GM12873 (cell line): Measurements from ENCODE around the gene KIF5A.

Experiments used
- TF ChIP-seq, protein P1 (sequence below): IDR thresholded peaks from 2 replicates; pipeline ENCODE4 v1.5.1; 2012; ENCODE audit warnings: low read depth, mild to moderate bottlenecking, moderate library complexity, low read length, control low read depth; ENCODE audit not compliant: insufficient read depth; ENCODE audit errors: missing control alignments

The KIF5A gene

GRCh38 chr12:57584690-57585089 lies 34.8 kb downstream of the KIF5A start:
- TF ChIP-seq, protein P1, sequence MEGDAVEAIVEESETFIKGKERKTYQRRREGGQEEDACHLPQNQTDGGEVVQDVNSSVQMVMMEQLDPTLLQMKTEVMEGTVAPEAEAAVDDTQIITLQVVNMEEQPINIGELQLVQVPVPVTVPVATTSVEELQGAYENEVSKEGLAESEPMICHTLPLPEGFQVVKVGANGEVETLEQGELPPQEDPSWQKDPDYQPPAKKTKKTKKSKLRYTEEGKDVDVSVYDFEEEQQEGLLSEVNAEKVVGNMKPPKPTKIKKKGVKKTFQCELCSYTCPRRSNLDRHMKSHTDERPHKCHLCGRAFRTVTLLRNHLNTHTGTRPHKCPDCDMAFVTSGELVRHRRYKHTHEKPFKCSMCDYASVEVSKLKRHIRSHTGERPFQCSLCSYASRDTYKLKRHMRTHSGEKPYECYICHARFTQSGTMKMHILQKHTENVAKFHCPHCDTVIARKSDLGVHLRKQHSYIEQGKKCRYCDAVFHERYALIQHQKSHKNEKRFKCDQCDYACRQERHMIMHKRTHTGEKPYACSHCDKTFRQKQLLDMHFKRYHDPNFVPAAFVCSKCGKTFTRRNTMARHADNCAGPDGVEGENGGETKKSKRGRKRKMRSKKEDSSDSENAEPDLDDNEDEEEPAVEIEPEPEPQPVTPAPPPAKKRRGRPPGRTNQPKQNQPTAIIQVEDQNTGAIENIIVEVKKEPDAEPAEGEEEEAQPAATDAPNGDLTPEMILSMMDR, result no peak

GRCh38 chr12:57585156-57585555 lies 35.3 kb downstream of the KIF5A start:
- TF ChIP-seq, protein P1, result no peak

- TF ChIP-seq, protein P1, result no peak
These were observed 36.3 kb downstream of the KIF5A start for GRCh38 chr12:57586128-57586527.

DNA sequence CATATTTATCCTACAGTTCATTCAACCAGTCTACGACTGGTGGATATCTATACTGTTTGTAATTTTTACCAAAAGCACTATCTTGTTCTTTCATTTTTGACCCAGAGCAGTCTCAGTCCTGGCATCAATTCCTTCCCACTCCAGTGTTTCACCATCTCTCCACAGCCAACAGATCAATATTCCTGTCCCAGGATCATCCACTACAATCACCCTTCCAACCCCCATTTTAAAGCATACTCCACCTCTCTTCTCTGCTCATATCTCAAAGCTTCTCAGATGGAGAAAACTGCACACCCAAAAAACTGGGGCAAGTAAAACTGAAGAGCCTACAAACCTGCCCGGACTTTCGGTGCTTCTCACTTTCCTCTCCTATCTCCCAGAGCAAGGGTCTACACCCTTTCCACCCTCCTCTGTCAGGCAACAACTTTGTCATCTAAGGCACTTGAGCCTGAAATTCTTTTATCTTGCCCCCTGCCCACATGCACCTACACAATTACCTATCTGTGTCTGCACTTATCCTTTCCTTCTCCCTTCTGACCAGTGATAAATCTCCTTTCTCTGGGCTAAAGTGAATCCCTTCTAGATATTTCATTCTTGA lies 37.1 kb downstream of the KIF5A start:
- TF ChIP-seq, protein P1, result no peak

DNA sequence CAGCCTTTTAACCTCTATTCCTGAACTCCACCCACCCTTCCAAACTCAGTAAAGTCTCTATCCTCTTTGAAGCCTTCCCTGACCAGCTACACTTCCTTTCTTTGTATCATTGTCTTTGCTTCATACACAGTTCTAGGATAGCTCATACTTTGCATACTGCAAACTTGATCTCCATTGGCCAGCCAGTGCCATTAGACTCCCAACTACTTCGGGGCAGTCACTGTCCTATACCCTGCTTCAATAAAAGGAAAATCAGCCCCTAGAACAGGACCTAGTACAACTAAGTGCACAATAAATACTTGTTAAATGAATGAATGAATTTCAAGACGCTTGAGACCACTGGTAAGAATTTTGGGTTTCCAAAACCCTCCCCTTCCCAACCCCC lies 40.6 kb downstream of the KIF5A start:
- TF ChIP-seq, protein P1, result no peak

DNA sequence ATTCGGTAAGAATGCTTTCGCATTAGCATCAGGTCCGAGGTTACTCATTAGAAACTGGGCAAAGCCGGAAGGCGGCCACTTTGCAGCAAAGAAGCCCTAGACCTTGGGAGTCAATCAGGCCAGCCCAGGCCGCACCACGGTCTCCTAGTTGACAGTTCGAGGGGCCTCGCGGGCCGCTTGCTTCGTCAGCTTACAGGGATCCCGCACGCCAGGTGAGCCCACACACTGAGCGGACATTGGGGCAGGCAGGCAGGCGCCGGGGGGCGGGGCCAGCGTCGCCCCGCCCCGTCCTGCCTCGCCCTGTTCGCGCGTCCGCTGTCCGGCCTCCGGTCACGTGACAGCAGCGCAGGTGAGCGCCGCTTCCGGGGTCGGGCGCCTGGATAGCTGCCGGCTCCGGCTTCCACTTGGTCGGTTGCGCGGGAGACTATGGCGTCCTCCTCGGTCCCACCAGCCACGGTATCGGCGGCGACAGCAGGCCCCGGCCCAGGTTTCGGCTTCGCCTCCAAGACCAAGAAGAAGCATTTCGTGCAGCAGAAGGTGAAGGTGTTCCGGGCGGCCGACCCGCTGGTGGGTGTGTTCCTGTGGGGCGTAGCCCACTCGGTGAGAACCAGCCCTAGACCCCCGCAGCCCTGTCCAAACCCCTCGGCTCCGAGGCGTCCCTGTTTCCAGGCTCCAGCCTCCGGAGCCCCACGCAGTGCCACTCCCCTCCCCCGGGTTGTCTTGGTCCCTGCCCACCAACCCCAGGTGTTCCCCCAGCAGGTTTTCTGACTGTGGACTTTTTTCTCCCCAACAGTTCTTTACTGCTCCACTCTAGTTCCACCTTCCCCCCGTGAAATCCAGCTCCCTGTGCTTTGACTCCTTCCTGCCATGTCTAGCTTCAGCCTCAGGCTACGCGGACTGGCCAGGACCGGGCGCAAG lies 41.3 kb downstream of the KIF5A start, which contains the start of gene PIP4K2C:
TSS of gene PIP4K2C (plus strand) at position 329 of the 918 bp plus-strand sequence. CDS start at position 427, 98 bp downstream.
- TF ChIP-seq, protein P1, result no peak

DNA sequence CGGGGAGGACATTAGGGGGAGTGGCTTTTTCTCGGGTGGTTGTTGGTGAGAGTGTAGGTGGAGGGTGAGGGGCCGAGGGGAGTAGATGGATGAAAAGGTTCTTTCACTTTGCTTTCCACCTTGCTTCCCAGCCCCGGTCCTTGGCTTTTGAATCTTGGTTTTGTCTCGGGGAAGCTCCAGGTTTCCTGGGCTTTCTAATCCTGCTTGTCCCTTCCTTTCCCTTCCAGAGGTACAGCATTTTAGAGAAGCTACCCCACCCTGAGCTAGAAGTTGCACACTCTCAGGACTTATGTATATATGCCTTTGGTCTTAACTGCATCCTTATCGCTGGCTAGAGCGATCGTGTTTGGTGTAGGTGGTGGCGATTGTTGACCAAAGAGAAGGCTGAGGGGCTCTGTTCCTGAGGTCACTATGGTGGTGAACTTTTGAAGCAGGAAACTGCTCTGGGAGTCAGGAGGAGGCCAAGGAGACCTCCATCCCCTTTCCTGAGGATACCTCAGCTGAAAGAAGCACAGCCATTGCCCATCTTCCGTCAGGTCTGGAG lies 42.0 kb downstream of the KIF5A start:
- TF ChIP-seq, protein P1, result no peak
